Hepatocyte (in vitro differentiated cells): ENCODE results near the gene AEBP1. TPM values are rescaled to one million over a fixed set of nuclear protein-coding genes. Genes with fewer than 3 reads are reported as not detected.

ENCODE experiments used
- DNase-seq: peaks from one replicate; pipeline ENCODE4 v3.0.0-alpha.2; 2016; ENCODE audit warnings: low spot score
- H2AFZ ChIP-seq: fragments of 200-600 bp; sonication (generic); 2 replicates; pipeline ENCODE4 v1.6.0; 2016; ENCODE audit warnings: antibody characterized with exemption, mild to moderate bottlenecking
- H3K27ac ChIP-seq: fragments of 200-600 bp; sonication (generic); 2 replicates; pipeline ENCODE4 v1.5.1; 2016; ENCODE audit warnings: mild to moderate bottlenecking
- H3K27me3 ChIP-seq: fragments of 200-600 bp; sonication (generic); 2 replicates; pipeline ENCODE4 v1.6.1; 2016
- H3K36me3 ChIP-seq: fragments of 200-600 bp; sonication (generic); replicated peaks from 2 replicates; pipeline ENCODE4 v1.5.1; 2016; ENCODE audit warnings: low read depth; ENCODE audit not compliant: insufficient read depth
- H3K4me1 ChIP-seq: fragments of 200-600 bp; sonication (generic); 2 replicates; pipeline ENCODE4 v1.5.1; 2016; ENCODE audit warnings: mild to moderate bottlenecking, moderate library complexity; ENCODE audit not compliant: insufficient read depth
- H3K4me2 ChIP-seq: fragments of 200-600 bp; sonication (generic); 2 replicates; pipeline ENCODE4 v1.6.0; 2016
- H3K4me3 ChIP-seq: fragments of 200-600 bp; sonication (generic); 2 replicates; pipeline ENCODE4 v1.5.1; 2016; ENCODE audit warnings: mild to moderate bottlenecking
- H3K79me2 ChIP-seq: fragments of 200-600 bp; sonication (generic); 2 replicates; pipeline ENCODE4 v1.6.0; 2017; ENCODE audit warnings: mild to moderate bottlenecking
- H3K9me2 ChIP-seq: fragments of 200-600 bp; sonication (generic); replicated peaks from 2 replicates; pipeline ENCODE4 v1.6.0; 2017; ENCODE audit warnings: mild to moderate bottlenecking; ENCODE audit not compliant: insufficient read depth
- H3K9me3 ChIP-seq: fragments of 200-600 bp; sonication (generic); 2 replicates; pipeline ENCODE4 v1.5.1; 2016; ENCODE audit warnings: low read depth, mild to moderate bottlenecking
- H4K20me1 ChIP-seq: fragments of 200-600 bp; sonication (generic); 2 replicates; pipeline ENCODE4 v1.6.0; 2016; ENCODE audit warnings: mild to moderate bottlenecking; ENCODE audit not compliant: insufficient read depth, poor library complexity, severe bottlenecking
- CTCF ChIP-seq: fragments of 200-600 bp; sonication (generic); IDR thresholded peaks from 2 replicates; pipeline ENCODE4 v1.5.1; 2016; ENCODE audit warnings: antibody characterized with exemption, mild to moderate bottlenecking; ENCODE audit not compliant: poor library complexity
- EZH2 ChIP-seq: fragments of 200-600 bp; sonication (generic); IDR thresholded peaks from 2 replicates; pipeline ENCODE4 v1.6.1; 2016; ENCODE audit warnings: antibody characterized with exemption, mild to moderate bottlenecking, borderline replicate concordance
- EZH2phosphoT487 ChIP-seq: fragments of 200-600 bp; sonication (generic); IDR thresholded peaks from one replicate; pipeline ENCODE4 v1.6.1; 2018; ENCODE audit warnings: antibody characterized with exemption, mild to moderate bottlenecking, low read depth, moderate library complexity; ENCODE audit not compliant: unreplicated experiment, severe bottlenecking
- WGBS: methylation state at CpG from one replicate; pipeline ENCODE4 v1.1.6; 2016; ENCODE audit warnings: low lambda C conversion rate; ENCODE audit errors: missing lambda C conversion rate; 5-methylcytosine and 5-hydroxymethylcytosine counted together
- polyA plus RNA-seq: library from polyadenylated mRNA; unstranded; fragments of >200 nt; fragmentation: Nextera tagmentation; extraction: Ambion mirVana; gene quantifications from 2 replicates; pipeline ENCODE4 v1.2.1, GENCODE V29; 2016
- total RNA-seq: library from RNA; depleted of rRNA; stranded (reverse); fragments of >200 nt; gene quantifications from 2 replicates; pipeline ENCODE4 v1.2.3, GENCODE V29; 2014

AEBP1 gene
- total and polyA plus RNA-seq, 2 experiments from 2014 or later = 26.7 to 108 TPM

- no peaks in the 10 kb centered on the region for H3K79me2 ChIP-seq
- H3K9me2 ChIP-seq = no peaks in the 10 kb centered on the region
- H3K36me3 ChIP-seq = no peaks in the 10 kb centered on the region
- no peak overlapping the region for H3K27ac ChIP-seq
- H2AFZ ChIP-seq = no peak overlapping the region
- H3K4me1 ChIP-seq = peaks cover 3% of the 10 kb centered on the region
- no peaks in the 10 kb centered on the region for H3K27me3 ChIP-seq
- no peak for TF ChIP-seq EZH2phosphoT487
- TF ChIP-seq EZH2 = no peak
- peak; percentile 36 for TF ChIP-seq CTCF
- H4K20me1 ChIP-seq = no peaks in the 10 kb centered on the region
- H3K4me3 ChIP-seq = no peak overlapping the region
- H3K9me3 ChIP-seq = no peaks in the 10 kb centered on the region
- peak; percentile 66 for DNase-seq
- no peak overlapping the region for H3K4me2 ChIP-seq
- 72% methylated on average over 12 of the region's 12 CpGs for WGBS
Observed at GRCh38 chr7:44131173-44132029, 27.3 kb downstream of the AEBP1 start.

- H3K4me3 ChIP-seq = no peak overlapping the region
- H3K9me2 ChIP-seq = no peaks in the 10 kb centered on the region
- H3K27me3 ChIP-seq = no peaks in the 10 kb centered on the region
- no peaks in the 10 kb centered on the region for H3K9me3 ChIP-seq
- TF ChIP-seq EZH2phosphoT487 (no peak), EZH2 (no peak), CTCF (no peak)
- H3K36me3 ChIP-seq = no peaks in the 10 kb centered on the region
- no peak overlapping the region for H3K27ac ChIP-seq
- no peaks in the 10 kb centered on the region for H3K79me2 ChIP-seq
- no peak for DNase-seq
- WGBS = 43% methylated on average over 2 of the region's 2 CpGs
- peaks cover 3% of the 10 kb centered on the region for H3K4me1 ChIP-seq
- H2AFZ ChIP-seq = no peak overlapping the region
- no peaks in the 10 kb centered on the region for H4K20me1 ChIP-seq
- peak overlapping the region; percentile 19 for H3K4me2 ChIP-seq
Observed at GRCh38 chr7:44132039-44132438, 27.9 kb downstream of the AEBP1 start.

GRCh38 chr7:44133295-44133694 lies 29.1 kb downstream of the AEBP1 start:
- H3K4me2 ChIP-seq = no peak overlapping the region
- H3K27ac ChIP-seq = no peak overlapping the region
- H3K9me2 ChIP-seq = no peaks in the 10 kb centered on the region
- H2AFZ ChIP-seq = no peak overlapping the region
- no peaks in the 10 kb centered on the region for H3K27me3 ChIP-seq
- H3K9me3 ChIP-seq = no peaks in the 10 kb centered on the region
- peaks cover 3% of the 10 kb centered on the region for H3K4me1 ChIP-seq
- H3K36me3 ChIP-seq = no peaks in the 10 kb centered on the region
- H3K79me2 ChIP-seq = no peaks in the 10 kb centered on the region
- H4K20me1 ChIP-seq = no peaks in the 10 kb centered on the region
- DNase-seq = no peak
- 45% methylated on average over 3 of the region's 3 CpGs for WGBS
- TF ChIP-seq EZH2 (no peak), CTCF (no peak), EZH2phosphoT487 (no peak)
- no peak overlapping the region for H3K4me3 ChIP-seq
